ENCODE data around the gene CCL7.

Gene CCL7

DNA sequence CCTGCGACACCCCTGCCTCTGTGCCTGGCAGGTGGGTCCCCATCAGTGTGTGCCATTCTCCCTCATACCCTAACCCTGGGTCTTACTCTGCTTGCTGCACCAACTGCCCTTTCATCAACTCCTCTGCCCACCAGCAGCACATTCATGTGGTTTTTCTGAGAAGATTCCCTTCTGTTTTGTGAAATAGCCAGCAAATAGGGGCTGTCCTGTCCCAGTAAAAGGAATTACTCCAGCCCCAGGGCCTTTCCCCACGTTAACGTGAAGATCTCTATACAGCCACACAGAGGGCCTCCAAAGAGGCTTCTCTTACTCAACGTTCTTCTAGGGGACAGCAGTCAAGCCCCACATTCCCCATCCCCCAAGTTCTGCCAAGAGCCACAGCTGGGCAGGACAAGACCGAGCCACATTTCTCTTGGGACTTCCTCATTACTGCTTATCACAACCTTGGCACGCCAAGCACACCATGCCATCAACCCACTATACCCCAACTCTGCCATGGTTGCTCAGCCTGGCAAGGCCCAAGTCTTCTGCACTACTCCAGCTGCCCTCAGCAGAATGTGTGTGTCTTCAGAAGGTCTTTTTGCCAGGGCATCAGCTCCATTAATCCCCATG is 33.6 kb upstream of the CCL7 start:
- Histone ChIP-seq H3K4me3 (ENCODE audit: low read length) (no peak overlapping the region), H3K9me3 (ENCODE audit: control insufficient read depth, insufficient read depth, low read length) (no peaks in the 10 kb centered on the region), H3K36me3 (ENCODE audit: control insufficient read depth, low read length) (no peaks in the 10 kb centered on the region), H3K9me2 (replicated peaks; ENCODE audit: control insufficient read depth, low read length) (no peaks in the 10 kb centered on the region), H3K4me1 (ENCODE audit: control insufficient read depth, low read length) (no peaks in the 10 kb centered on the region), H3F3A (ENCODE audit: control insufficient read depth, insufficient read depth) (no peaks in the 10 kb centered on the region), H4K20me1 (ENCODE audit: control insufficient read depth, insufficient read depth, low read depth, low read length) (no peaks in the 10 kb centered on the region), H3K27ac (ENCODE audit: low read depth, low read length) (no peak overlapping the region), H3K79me2 (ENCODE audit: control insufficient read depth, low read length) (no peaks in the 10 kb centered on the region), H3K4me2 (ENCODE audit: low read length) (no peak overlapping the region), H3K27me3 (ENCODE audit: control insufficient read depth, low read length) (no peaks in the 10 kb centered on the region)
- TF ChIP-seq, protein P1, sequence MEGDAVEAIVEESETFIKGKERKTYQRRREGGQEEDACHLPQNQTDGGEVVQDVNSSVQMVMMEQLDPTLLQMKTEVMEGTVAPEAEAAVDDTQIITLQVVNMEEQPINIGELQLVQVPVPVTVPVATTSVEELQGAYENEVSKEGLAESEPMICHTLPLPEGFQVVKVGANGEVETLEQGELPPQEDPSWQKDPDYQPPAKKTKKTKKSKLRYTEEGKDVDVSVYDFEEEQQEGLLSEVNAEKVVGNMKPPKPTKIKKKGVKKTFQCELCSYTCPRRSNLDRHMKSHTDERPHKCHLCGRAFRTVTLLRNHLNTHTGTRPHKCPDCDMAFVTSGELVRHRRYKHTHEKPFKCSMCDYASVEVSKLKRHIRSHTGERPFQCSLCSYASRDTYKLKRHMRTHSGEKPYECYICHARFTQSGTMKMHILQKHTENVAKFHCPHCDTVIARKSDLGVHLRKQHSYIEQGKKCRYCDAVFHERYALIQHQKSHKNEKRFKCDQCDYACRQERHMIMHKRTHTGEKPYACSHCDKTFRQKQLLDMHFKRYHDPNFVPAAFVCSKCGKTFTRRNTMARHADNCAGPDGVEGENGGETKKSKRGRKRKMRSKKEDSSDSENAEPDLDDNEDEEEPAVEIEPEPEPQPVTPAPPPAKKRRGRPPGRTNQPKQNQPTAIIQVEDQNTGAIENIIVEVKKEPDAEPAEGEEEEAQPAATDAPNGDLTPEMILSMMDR (IDR thresholded peaks at IDR 0.05; ENCODE audit: low read depth, low read length, poor library complexity, severe bottlenecking), result no peak

DNA sequence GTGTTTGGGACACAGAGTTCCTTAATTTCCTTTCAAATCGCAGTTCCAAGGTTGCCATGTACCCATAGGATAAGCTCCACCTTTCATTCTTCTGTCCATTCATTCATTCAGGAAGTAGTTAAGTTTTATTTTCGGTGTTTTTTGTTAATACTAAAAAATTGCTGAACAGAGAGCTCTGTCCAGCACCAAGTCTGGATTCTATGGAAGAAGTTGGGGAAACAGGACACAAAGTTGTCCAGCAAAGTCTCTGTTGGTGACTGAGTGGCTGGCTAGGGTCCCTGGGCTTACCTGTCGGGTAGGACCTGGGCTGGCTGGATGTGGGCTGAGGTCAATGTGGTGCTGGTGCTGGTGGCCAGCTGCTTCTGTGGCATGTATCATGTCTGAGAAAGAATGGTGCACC is 32.6 kb upstream of the CCL7 start:
- H3K4me1 ChIP-seq (ENCODE audit: control insufficient read depth, low read length), result peaks cover 2% of the 10 kb centered on the region
- H4K20me1 ChIP-seq (ENCODE audit: control insufficient read depth, insufficient read depth, low read depth, low read length), result no peaks in the 10 kb centered on the region
- H3K9me2 ChIP-seq (replicated peaks; ENCODE audit: control insufficient read depth, low read length), result no peaks in the 10 kb centered on the region
- H3K4me2 ChIP-seq (ENCODE audit: low read length), result no peak overlapping the region
- H3K4me3 ChIP-seq (ENCODE audit: low read length), result no peak overlapping the region
- H3F3A ChIP-seq (ENCODE audit: control insufficient read depth, insufficient read depth), result no peaks in the 10 kb centered on the region
- H3K79me2 ChIP-seq (ENCODE audit: control insufficient read depth, low read length), result no peaks in the 10 kb centered on the region
- no peak overlapping the region for H3K27ac ChIP-seq (ENCODE audit: low read depth, low read length)
- no peaks in the 10 kb centered on the region for H3K27me3 ChIP-seq (ENCODE audit: control insufficient read depth, low read length)
- no peaks in the 10 kb centered on the region for H3K9me3 ChIP-seq (ENCODE audit: control insufficient read depth, insufficient read depth, low read length)
- H3K36me3 ChIP-seq (ENCODE audit: control insufficient read depth, low read length), result no peaks in the 10 kb centered on the region
- TF ChIP-seq, protein P1 (IDR thresholded peaks at IDR 0.05; ENCODE audit: low read depth, low read length, poor library complexity, severe bottlenecking), result no peak
- no peak for TF ChIP-seq EZH2phosphoT487 (IDR thresholded peaks at IDR 0.05; ENCODE audit: borderline replicate concordance, low read length)

DNA sequence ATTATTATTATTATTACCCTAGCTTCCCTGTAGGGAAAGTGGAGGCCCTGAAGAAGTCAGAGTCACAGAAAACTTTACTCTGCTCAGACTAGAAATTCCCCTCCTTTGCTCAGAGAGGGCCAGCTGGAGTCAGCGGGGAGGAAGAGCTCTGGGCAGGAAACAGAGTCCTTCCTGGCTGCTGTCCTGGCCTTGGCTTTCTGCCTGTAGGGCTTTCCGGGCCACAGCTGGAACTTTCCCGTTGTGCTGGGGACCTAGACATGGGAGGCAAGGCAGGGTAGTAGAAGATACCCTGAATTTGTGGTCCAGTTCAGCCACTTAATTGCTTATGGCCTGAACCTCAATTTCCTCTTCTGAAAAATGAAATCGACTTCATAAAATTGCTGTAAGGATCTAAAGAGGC is 29.0 kb upstream of the CCL7 start:
- H4K20me1 ChIP-seq (ENCODE audit: control insufficient read depth, insufficient read depth, low read depth, low read length), result no peaks in the 10 kb centered on the region
- no peaks in the 10 kb centered on the region for H3K9me3 ChIP-seq (ENCODE audit: control insufficient read depth, insufficient read depth, low read length)
- H3K4me3 ChIP-seq (ENCODE audit: low read length), result no peak overlapping the region
- no peaks in the 10 kb centered on the region for H3K36me3 ChIP-seq (ENCODE audit: control insufficient read depth, low read length)
- H3K4me1 ChIP-seq (ENCODE audit: control insufficient read depth, low read length), result peaks cover 7% of the 10 kb centered on the region
- TF ChIP-seq, protein P1 (IDR thresholded peaks at IDR 0.05; ENCODE audit: low read depth, low read length, poor library complexity, severe bottlenecking), result no peak
- TF ChIP-seq EZH2phosphoT487 (IDR thresholded peaks at IDR 0.05; ENCODE audit: borderline replicate concordance, low read length), result no peak
- H3K9me2 ChIP-seq (replicated peaks; ENCODE audit: control insufficient read depth, low read length), result no peaks in the 10 kb centered on the region
- H3F3A ChIP-seq (ENCODE audit: control insufficient read depth, insufficient read depth), result no peaks in the 10 kb centered on the region
- no peak overlapping the region for H3K27ac ChIP-seq (ENCODE audit: low read depth, low read length)
- no peaks in the 10 kb centered on the region for H3K79me2 ChIP-seq (ENCODE audit: control insufficient read depth, low read length)
- H3K4me2 ChIP-seq (ENCODE audit: low read length), result no peak overlapping the region
- no peaks in the 10 kb centered on the region for H3K27me3 ChIP-seq (ENCODE audit: control insufficient read depth, low read length)
